ENCODE data around the gene LYZL2. TPM values are rescaled to one million over a fixed set of nuclear protein-coding genes. Genes with fewer than 3 reads are reported as not detected.

Gene LYZL2
- total RNA-seq, 1 donor from 2014 or later, result not detected

- TF ChIP-seq CTCF (IDR thresholded peaks at IDR 0.05), result no peak
- H3K4me1 ChIP-seq, result no peaks in the 10 kb centered on the region
- no peaks in the 10 kb centered on the region for H3K27me3 ChIP-seq (ENCODE audit: low read depth)
- H3K36me3 ChIP-seq, result no peaks in the 10 kb centered on the region
- H3K27ac ChIP-seq, result no peak overlapping the region
- intact Hi-C loops (cut with DNase I), result no loop called here
- DNase-seq (no peak), ATAC-seq (no peak)
- H3K9me3 ChIP-seq, result no peaks in the 10 kb centered on the region
- H3K4me3 ChIP-seq, result no peak overlapping the region
Observed at GRCh38 chr10:30565449-30565848, 64.1 kb downstream of the LYZL2 start.

GRCh38 chr10:30562787-30563186 lies 66.8 kb downstream of the LYZL2 start:
- Histone ChIP-seq H3K27ac (no peak overlapping the region), H3K36me3 (no peaks in the 10 kb centered on the region), H3K9me3 (no peaks in the 10 kb centered on the region), H3K4me3 (no peak overlapping the region), H3K27me3 (ENCODE audit: low read depth) (no peaks in the 10 kb centered on the region), H3K4me1 (no peaks in the 10 kb centered on the region)
- intact Hi-C loops (cut with DNase I), result no loop called here
- TF ChIP-seq CTCF (IDR thresholded peaks at IDR 0.05), result no peak
- ATAC-seq (no peak), DNase-seq (no peak)

Other genes starting within 250 kb of the LYZL2 start
- 34.0 TPM for gene MAP3K8, start 195.6 kb downstream of the LYZL2 start, total RNA-seq